Neural progenitor cell (in vitro differentiated cells): ENCODE results near the gene GAB1.

Experiments
- EZH2phosphoT487 ChIP-seq: fragments of 200-600 bp; sonication (generic); IDR thresholded peaks from 2 replicates; pipeline ENCODE4 v1.6.1; 2017; ENCODE audit warnings: antibody characterized with exemption
- TF ChIP-seq, protein P1 (sequence below): fragments of 200-600 bp; sonication (generic); IDR thresholded peaks from 2 replicates; pipeline ENCODE4 v1.5.1; 2017; ENCODE audit warnings: antibody characterized with exemption, mild to moderate bottlenecking

DNA sequence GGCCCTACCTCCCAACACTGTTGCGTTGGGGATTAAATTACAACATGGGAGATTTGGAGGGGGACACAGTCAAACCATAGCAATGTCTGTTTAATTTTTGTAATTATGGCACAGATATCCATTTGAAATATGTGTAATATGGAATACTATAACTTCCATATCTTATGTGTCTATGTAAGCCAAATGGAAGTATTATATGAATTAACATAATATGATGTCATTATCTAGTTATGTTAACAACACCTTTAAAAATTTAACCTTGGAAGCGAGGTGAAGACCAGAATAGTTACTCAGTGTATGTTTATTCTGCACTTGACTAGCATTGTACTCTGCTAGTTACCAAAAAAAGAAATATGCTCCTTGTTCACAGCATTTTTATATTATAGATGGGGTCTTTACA lies 181.1 kb downstream of the GAB1 start:
- TF ChIP-seq, protein P1, sequence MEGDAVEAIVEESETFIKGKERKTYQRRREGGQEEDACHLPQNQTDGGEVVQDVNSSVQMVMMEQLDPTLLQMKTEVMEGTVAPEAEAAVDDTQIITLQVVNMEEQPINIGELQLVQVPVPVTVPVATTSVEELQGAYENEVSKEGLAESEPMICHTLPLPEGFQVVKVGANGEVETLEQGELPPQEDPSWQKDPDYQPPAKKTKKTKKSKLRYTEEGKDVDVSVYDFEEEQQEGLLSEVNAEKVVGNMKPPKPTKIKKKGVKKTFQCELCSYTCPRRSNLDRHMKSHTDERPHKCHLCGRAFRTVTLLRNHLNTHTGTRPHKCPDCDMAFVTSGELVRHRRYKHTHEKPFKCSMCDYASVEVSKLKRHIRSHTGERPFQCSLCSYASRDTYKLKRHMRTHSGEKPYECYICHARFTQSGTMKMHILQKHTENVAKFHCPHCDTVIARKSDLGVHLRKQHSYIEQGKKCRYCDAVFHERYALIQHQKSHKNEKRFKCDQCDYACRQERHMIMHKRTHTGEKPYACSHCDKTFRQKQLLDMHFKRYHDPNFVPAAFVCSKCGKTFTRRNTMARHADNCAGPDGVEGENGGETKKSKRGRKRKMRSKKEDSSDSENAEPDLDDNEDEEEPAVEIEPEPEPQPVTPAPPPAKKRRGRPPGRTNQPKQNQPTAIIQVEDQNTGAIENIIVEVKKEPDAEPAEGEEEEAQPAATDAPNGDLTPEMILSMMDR = no peak
- TF ChIP-seq EZH2phosphoT487 = no peak
